NCI-H2227 (cell line): ENCODE measurements around the gene MPPE1.
"Not testable (repeated sequence)": the region's sequence is repeated elsewhere in the genome, so short reads cannot be mapped to it uniquely, and the experiment has no call there.

Experiments
- DNase-seq: peaks from one replicate; lab custom pipeline; 2025; ENCODE audit not compliant: unreplicated experiment; lab: John Stamatoyannopoulos, UW

The MPPE1 gene

DNA sequence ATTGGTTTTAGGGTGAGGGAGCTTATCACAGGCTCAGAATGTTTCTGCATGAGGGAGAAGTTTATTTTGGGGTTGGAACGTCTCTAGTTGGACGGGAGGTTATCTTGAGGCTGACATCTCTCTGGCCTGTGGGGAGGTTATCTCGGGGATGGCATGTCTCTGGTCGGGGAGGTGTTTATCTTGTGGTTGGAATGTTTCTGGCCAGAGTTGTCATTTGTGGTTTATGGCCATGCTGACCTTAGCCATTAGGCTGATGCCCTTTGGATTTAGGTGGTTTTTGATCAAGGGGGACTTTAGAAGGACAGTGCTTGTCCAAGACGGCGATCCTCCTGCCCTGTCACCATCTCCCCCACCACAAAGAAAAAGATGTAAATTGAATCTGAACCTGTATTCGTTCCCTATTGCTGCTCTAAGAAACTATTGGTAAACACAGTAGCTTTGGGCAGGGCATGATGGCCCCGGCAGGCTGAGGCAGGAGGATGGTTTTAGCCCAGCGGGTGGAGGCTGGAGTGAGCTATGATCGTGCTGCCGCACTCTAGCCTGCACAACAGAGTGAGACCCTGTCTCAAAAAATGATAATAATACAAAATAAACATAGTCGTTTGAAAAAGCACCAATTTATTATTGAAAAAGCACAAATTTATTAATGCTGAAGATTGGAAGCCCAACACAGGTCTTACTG lies 17.8 kb upstream of the MPPE1 start:
- DNase-seq, result no peak

DNA sequence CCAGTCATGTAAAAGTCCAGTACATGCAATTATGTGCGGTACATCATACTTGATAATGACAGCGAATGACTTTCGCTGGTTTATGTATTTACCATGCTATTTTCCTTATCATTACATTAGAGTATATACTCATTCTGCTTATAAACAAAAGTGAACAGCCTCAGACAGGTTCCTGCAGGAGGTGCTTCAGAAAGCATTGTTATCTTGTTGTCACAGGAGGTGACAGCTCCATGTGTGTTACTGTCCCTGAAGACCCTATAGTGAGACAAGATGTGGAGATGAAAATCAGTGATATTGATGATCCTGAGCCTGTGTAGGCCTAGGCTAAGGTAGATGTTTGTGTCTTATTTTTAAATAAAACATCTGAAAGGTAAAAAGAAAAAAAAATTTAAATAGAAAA lies 15.3 kb upstream of the MPPE1 start:
- DNase-seq, result no peak

DNA sequence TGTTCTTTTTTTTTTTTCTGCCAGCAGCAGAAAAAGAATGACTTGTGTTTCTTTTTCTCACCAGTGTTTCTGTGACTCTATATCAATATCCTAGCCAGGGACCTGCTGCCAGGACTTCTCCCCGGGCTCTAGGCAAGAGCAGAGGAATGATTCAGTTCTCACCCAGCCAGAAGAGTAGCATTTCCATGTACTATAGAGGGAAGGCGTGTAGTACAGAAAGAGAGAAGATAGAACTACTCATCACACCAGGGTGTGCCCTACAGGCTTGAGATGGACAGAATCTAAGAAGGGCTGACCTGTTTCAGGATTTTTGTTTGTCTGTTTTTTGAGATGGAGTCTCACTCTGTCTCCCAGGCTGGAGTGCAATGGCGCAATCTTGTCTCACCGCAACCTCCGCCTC lies 11.4 kb upstream of the MPPE1 start:
- DNase-seq, result not testable (repeated sequence)

DNA sequence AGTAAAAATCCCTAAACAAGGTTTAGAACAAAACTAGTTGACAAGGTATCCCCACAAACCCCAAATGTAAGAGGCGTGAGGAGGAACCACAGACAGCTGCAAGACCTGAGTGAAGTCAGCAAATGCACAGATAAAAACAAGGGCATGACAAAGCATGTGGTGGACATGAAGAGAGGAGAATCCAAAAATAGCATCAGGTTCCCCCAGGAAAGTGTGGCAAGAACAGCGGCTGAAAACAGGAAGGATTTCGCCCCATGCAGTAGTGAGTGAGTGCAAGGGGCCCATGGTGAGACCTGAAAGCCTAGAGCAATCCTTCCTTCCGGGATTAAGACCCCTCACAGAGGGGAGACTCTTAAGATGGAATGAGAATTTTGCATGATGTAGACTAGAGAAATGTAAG lies 8.8 kb upstream of the MPPE1 start:
- DNase-seq, result not testable (repeated sequence)

DNA sequence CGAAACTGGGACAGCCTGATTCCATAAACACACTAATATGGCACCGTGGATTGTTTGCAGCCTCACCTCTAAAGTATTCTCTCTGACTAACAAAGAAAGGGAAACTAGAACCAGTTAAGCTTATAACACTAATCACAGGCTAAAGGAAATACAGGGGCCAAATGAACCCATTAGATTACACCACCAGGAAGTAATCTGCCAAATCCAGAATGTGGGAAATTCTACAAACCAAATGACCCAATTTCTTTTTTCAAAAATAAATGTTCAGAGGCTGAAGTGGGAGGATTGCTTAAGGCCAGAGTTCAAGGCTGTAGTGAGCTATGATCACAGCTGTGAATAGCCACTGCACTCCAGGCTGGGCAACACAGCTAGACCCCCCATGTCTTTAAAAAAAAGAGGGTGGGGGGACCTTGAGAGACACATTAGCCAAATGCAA lies 1.5 kb upstream of the MPPE1 start:
- no peak for DNase-seq

DNA sequence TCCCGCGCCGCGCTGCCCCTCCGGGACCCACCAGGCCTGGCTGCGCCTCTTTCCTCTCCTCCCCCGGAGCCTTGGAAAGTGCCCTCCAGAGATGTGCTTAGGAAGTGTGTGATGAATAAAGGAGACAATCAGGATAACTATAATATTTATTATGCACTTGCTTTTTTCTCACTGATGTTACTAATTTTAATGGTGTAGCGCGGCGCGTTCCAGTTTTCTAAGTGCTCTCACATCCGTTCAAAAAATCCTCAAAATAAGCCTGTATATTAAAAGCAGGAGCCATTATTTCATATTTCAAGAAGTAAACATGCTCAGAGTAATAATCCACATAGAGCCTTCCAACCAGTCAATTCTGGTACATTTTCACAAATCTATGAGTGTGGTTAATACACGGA lies 941 bp upstream of the MPPE1 start:
- DNase-seq, result no peak

DNA sequence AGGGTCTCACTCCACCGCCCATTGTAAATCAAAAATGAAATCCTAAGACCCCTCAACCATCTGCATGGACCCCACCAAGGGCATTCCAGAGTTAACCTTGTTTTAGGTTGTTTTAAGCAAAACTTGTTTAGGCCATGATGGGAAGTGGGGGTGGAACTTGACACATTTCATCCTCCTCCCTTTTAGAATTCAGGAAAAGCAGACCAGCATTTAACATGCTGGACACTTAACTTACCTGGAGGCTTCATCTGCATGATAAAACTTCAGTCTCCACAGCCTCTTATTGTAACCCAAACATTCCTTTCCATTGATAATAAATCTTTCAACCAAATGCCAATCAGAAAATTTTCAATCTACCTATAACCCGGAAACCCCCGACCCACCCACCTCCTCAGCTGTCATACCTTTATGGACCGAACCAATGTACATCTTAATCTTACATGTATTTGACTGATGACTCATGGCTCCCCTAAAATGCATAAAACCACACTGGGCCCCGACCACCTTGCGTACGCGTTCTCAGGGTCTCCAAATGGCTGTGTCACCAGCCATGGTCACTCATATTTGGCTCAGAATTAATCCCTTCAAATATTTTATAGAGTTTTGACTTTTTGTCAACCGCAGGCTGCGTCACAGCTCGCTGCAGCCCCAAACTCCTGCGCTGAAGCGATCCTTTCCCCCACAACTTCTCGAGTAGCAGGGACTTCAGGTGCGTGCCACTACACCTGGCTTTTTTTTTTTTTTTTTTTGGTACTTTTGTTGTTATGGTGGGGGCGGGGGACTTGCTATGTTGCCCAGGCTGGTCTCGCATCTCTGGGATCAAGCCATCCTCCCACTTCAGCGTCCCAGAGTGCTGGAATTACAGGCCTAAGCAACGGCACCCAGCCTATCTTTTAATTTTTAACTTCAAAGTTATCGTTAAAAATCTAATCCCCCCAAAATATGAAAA lies 917 bp downstream of the MPPE1 start:
- DNase-seq, result no peak

DNA sequence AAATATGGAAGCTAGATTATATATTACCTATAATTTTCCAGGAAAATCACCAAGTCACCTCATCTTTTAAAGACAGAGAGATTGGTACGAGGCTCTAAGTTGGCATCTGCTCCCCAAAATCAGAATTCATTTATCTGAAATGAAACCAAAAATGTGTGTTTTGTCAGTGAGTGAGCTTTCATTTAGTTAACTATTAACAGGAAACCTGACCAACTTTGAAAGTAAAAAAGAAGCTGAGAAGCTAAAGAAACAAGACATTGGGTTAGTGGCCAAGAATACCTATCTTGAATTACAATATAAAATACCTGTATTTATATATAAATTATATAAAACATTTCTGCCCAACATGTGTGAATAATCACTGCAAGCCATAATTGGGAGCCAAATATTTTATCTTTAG lies 1.9 kb downstream of the MPPE1 start:
- no peak for DNase-seq

DNA sequence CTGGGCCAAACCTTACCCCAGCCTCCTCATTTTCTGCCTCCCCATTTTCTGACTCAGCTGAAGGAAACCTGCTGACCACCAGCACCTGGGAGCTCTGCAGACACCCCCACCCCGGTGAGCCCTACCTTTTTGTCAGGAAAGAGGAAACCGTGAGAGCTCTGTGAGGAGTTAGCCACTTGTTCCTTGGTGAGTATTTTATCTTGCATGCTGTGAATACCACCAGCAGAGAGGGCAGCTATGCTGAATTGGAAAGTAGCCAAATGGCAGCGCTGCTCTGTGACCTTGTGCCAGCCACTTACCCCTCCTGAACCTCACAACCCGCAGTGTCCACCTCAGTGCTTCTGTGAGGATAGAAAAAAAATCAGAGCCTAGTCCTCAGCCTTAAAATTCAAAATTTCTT lies 2.5 kb downstream of the MPPE1 start:
- DNase-seq, result no peak

DNA sequence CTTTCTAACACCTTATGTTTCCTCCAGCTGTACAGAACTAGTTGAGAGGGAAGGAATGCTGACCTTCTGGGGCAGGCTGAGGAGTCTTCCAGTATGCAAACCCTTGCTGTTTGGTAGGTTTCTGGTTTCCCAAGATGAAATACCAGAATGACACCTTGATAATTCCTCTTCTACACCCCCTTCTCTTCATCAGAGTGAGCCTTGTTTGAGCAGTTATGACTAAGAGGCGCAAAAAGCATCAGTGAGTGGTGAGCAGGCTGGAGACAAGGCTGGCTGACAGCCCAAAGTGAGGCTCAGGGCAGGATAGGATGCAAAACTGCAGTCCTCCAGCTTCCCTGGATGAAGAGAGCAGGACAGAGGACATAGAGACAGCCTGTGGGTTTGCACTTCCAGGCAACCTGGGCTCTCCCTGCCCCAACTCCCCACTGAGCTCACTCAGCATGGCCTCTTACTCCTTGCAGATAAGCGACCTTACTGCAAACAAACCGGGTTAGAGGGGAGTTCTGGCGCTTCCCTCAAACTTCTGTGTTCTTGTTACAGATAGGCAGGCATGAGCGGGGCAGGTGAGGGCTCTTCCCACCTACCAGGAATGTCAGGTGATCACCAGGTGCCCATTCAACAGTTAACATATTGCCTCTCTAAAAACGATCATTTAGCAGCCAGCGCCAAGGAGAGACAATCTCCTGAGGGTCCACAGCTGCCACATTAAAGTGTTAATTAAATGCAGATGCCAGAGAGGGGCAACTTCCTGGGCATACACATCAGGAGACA lies 5.4 kb downstream of the MPPE1 start:
- no peak for DNase-seq

DNA sequence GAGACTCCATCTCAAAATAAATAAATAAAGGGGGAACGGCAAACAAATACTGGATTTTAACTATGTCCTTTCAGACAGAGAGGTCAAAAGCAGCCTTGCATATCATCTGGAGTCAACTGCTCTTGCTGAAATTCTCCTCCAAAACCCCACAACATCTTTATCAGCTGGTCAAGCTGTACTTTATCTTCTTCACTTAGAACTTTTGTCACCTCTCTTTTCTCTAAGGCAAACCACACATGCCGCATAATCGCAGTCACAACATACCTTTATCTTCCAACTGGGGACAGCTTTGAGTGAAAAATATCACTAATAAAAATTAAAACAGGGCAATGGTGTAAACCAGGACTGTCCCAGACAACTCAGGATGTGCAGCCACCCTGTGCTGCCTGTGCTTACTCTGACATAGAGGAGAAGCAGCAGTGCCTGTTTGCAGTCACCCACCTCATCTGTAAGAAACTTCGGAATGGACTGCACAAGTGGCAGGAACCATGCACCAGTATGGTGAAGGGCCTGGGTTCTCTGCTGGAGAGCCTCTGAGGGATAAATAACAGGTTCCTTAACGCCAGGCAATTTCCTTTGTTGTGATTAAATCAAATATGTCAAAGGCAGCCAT lies 6.2 kb downstream of the MPPE1 start:
- no peak for DNase-seq

DNA sequence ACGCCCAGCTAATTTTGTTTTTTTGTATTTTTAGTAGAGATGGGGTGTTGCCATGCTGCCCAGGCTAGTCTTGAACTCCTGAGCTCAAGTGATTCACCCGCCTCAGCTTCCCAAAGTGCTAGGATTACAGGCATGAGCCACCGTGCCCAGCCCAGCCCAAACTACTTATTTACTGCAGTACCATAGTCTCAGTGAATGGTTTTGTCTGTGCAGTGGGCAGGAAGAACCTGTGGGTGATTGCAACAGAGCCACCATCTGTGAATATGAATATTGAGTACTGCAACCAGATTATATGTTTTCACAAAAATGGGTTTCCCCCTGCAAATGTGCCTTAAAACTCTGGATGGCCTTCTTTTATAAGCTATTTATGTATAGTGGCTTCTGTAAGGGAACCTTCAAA lies 9.1 kb downstream of the MPPE1 start:
- DNase-seq, result no peak

DNA sequence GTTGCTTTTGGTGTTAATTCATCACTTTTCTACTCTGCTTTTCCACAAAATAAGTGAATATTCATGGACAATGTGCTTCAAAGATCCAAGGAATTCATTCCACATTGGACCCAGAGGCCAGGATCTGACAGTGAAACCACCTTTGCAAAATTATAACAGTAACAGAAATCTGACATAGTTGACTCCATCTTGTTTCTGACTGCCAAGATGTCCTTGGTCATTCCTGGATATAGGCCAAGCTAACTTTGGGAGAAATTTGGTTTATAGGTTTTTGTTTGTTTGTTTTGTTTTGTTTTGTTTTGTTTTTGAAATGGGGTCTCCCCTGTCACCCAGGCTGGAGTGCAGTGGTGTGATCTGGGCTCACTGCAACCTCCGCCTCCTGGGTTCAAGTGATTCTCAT lies 10.3 kb downstream of the MPPE1 start:
- DNase-seq, result no peak

DNA sequence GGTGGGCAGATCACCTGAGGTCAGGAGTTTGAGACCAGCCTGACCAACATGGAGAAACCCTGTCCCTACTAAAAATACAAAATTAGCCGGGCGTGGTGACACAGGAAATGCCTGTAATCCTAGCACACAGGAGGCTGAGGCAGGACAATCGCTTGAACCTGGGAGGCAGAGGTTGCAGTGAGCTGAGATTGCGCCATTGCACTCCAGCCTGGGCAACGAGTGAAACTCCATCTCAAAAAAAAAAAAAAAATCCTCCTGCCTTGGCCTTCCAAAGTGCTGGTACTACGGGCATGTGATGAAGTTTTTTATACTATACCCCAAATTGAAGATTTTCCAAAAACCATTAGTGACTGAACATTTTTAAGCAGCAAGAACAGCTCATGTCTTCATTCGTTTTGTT lies 15.7 kb downstream of the MPPE1 start:
- DNase-seq, result not testable (repeated sequence)

DNA sequence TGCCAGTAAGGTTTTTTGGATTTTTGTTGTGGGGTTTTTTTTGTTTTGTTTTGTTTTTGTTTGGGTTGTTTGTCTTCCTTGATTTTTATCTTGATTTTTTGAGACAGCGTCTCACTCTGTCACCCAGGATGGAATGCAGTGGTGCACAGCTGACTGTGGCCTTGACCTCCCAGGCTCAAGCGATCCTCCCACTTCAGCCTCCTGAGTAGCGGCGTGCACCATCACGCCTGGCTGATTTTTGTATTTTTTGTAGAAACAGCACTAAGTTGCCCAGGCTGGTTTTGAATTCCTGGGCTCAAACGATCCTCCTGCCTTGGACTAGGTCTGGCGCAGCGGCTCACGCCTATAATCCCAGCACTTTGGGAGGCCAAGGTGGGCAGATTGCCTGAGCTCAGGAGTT lies 16.4 kb downstream of the MPPE1 start:
- DNase-seq, result no peak

DNA sequence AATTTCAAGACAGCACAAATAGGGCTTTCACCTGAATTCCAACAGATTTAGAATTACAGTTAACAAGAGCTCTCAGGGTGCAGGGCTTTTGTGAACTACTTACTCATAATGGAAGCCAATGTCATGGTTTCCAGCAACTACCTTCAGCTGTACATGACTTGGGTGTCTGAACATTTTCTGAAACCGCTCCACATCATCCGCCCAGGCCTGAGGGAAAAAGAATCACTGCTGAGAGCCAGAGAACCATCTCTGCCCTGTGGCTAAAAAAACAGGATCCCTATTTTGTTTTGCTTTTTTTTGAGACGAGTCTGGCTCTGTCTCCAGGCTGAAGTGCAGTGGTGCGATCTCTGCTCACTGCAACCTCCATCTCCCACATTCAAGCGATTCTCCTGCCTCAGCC lies 18.8 kb downstream of the MPPE1 start:
- no peak for DNase-seq

DNA sequence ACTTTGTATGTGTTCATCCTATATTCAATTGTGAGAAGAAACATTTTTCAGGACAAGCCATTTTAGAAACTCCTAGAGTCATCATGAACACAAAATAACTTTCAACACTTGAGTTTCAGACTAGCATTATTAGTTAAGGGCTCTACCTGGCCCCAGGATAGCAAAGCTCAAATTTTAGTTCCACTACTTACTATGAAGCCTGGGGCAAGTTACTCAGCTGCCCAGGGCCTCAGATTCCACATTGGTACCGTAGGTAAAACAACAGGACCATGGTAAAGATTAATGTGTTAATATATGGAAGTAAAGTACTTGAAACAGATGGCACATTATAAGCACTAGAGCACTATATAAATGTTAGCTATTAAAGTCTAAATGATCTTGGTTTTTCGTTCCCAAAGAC lies 19.4 kb downstream of the MPPE1 start:
- no peak for DNase-seq

DNA sequence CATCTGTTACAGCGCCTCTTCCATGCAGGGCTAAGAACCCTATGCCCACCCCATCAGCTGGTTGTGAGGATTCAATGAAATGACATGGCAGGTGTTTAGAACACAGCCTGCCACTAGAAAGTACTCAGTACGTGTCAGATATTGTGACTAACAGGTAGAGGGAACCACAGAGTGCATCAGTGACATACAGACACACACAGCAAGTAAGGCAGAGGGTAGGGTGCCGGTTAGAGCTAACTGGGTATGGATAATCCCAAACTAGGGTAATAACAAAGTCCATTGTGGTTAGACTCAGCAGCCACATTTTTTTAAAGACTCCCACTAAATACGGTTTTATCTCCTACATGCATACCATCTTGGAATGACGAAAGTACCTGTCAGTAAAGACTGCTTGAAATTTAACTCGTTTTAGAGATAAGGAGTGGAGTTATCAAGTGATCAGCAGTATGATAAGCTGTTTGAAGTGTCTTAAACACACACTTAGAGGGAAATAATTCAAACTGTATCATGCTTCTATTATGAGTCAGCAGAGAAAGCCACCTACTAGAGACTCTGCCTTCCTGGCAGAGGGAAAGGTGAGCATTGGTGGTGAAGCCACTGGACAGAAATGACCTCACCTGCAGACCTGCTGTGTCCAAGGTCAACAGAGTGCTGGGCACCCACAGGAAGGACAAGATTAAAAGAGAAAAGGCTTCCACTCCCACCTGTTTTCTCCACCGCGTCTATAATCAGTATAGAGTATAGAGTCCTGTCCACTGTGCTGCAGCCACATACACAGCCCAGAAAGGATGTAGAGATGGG lies 20.6 kb downstream of the MPPE1 start:
- no peak for DNase-seq

DNA sequence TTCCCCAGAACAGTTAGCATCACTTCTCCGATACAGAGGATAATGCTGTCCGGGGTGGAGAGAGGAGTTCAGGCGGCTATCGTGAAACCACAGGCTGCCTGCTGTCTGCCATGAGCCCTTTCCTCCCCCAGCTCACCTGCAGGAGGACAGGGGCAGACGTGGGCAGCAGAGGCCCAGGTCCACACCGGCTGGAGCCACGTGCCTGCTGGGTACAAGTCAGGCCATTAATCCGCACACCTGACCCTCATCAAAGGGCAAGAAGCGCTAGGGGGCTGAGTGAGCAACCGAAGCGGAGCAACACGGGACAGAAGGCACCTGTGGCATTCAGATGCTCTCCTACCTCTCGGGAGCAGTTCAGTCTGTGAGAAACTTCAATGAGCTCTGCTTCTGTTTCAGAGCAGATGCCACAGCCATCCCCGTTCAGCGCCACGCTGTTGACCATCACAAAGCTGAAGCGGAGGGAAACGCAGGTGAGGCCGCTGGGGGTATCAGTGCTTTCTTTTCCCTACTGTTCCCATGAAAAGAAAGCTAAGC lies 21.5 kb downstream of the MPPE1 start:
- no peak for DNase-seq

DNA sequence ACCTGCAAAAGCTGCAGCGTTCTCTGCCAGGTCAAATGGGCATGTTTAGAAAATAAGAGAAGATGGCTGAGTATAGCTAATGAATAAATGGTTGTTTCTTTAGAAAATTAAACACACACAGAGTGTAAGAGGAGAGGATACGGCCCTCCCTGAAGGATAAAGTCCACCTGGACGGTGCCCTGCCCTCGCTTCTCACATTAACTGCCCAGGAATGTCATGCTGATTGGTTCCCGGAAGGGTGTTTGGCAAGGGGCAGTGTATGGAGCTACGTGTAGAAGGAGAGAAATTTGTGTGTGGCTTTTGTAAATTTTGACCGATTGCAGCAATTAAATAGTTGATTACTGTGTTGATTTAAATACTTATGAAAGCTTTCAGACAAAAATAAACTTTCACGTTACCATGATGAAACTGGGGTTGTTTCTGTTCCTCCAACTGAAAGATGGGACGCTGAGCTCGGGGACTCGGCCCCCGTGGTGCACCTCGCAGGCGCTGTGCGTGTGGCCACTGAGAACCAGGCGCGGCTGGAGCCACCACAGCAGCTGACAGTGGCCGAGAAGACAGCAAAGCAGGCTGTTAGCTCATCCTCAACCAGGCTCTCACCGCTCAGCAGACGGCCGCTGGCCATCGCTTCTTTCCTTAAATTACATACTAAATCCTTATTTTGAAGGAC lies 22.7 kb downstream of the MPPE1 start:
- no peak for DNase-seq
